ENCODE data around the gene MRPS18A.

Gene MRPS18A

GRCh38 chr6:43687437-43688347 is at the start of gene MRPS18A:
TSS of gene MRPS18A (minus strand) at chr6:43687791. CDS start at chr6:43687779, 12 bp downstream.
- peak; percentile 66 to 71 (median 68) for DNase-seq (ENCODE audit: low read depth in 4 of 4, low spot score in 1 of 4)

DNA sequence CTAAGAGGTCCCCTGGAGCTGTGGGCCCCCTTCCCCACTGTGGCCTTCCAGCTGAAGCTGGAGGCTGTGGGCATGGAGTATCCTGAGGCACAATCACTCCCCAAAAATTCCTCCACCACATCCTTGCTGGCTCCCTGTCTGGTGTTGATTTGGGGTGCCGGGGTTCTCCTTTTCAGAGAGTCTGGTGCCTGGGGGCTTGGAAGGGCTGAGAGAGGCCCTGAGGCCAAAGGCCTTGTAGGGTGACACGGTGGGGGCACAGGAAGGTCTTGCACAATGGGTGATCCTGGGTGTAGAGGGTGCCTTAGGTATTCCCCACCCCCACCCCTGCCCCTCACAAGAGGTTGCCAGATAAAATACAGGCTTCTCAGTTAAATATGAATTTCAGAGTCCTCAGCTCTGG is 49.3 kb upstream of the MRPS18A start:
- DNase-seq (ENCODE audit: low read depth in 4 of 4, low spot score in 1 of 4), result no peak

DNA sequence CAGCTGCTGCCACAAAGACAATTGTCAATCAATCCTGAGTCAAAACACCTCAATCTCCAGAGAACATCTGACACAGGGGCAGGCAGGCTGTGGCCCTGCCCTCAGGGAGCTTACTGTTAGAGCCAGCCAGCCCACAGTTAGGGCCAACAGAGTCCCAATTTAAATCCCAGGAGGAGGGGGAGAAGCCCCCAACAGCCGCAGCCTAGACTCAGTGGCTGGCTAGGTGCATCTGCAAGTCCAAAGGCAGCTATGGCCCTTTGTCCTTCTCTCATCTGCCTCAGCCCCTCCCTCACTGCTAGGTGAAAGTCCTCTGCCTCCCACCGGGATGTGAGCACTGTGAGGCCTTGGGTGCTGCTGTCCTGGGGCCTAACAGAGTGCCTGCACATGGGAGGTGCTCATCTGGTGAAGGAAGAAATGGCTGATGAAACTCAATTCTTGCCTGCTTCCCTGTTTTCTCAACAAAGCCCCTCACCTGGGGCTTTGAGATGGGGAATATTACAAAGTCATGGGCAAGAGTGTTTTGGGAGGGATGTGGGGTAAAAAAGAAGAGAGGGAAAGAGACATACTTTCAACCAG is 48.7 kb upstream of the MRPS18A start:
- no peak for DNase-seq (ENCODE audit: low read depth in 4 of 4, low spot score in 1 of 4)

GRCh38 chr6:43735642-43736199 is 48.1 kb upstream of the MRPS18A start:
- DNase-seq (ENCODE audit: low read depth in 4 of 4, low spot score in 1 of 4), result no peak

GRCh38 chr6:43734294-43734665 is 46.7 kb upstream of the MRPS18A start:
- DNase-seq (ENCODE audit: low read depth in 4 of 4, low spot score in 1 of 4), result no peak

GRCh38 chr6:43733471-43734293 is 46.1 kb upstream of the MRPS18A start:
- DNase-seq (ENCODE audit: low read depth in 4 of 4, low spot score in 1 of 4), result peak in 1 of 4 experiments; percentile 19

- no peak for DNase-seq (ENCODE audit: low read depth in 4 of 4, low spot score in 1 of 4)
Observed at GRCh38 chr6:43730634-43731033, 43.0 kb upstream of the MRPS18A start.

- DNase-seq (ENCODE audit: low read depth in 4 of 4, low spot score in 1 of 4), result no peak
Observed at GRCh38 chr6:43729537-43729936, 41.9 kb upstream of the MRPS18A start.

- no peak for DNase-seq (ENCODE audit: low read depth in 4 of 4, low spot score in 1 of 4)
Observed at GRCh38 chr6:43728586-43728985, 41.0 kb upstream of the MRPS18A start.

- no peak for DNase-seq (ENCODE audit: low read depth in 4 of 4, low spot score in 1 of 4)
Observed at GRCh38 chr6:43727634-43728033, 40.0 kb upstream of the MRPS18A start.

DNA sequence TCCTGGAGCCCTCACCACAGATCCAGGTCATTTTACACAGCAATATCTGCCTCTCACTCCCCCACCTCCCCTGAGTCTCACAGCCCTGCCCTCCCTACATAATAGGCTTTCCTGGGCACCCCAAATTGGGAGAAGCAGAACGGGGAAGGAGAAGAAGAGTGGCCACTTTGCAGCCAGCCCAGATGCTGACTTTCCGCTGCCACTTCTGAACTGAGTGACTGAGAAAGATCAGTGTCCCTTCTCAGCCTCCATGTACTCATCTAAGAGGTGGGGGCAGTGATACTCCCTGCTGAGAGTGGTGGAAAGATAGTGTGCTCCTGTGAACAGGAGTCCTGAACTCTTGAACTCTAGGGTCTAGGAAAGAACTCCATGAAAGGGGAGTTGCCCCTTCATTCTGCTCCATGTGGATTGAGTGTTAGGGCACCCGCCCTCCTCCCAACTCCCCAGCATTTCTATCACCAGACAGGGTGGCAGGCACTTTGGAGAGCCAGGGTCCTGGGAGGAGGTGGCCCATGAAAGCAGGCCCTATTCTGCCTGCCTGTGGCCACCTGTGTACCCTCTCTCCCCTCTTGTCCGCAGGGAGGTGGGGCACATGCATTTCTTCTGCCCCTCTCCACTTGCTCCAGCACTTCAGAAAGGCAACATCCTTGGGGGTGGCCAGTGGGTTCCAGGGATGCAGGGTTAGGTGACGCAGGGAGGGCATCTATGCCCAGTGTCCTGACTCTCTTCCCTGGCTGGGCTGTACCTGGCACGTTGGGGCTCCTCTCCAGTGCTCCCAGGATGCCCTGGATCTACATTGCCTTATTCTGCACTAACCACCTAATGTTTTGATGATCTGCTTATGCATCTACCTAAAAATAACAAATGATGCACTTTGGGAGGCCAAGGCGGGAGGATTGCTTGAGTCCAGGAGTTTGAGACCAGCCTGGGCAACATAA is 38.3 kb upstream of the MRPS18A start:
- DNase-seq (ENCODE audit: low read depth in 4 of 4, low spot score in 1 of 4), result no peak

DNA sequence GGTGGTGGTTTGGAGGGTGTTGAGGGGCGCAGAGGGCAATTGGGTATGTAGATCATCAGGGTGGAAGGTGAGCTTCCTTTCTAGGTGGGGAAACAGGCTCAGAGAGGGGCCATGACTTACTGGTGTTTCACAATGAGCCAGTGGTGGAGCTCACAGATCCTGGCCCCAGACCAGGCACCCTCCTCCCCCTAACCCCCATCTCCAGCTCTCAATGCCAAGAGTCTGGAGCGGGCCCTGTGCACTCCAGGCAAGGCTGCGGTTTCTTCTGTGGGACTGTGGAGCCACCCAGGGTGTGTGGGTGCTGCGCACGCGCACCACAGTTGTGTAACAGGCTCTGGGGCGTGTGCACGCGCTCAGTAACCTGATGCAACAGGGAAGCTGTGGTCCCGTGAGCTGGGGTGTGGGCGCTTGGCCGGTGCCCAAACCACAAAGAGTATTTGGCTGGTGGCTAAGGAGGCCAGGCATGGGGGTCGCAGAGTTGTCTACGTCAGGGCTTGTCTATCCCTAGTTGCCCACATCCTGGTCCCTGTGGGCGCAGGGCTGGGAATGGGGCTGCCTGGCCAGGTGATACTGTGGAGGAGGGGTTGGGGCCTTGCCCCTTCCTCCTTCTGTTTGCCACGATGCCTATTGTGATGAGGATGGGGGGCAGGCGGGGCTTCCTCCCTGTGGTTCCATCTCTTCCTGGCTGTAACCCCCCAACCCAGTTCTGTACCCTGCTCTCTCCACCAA is 37.5 kb upstream of the MRPS18A start:
- peak; percentile 35 to 74 (median 48) for DNase-seq (ENCODE audit: low read depth in 4 of 4, low spot score in 1 of 4)

GRCh38 chr6:43724354-43724753 is 36.8 kb upstream of the MRPS18A start:
- DNase-seq (ENCODE audit: low read depth in 4 of 4, low spot score in 1 of 4), result no peak

GRCh38 chr6:43723737-43724295 is 36.2 kb upstream of the MRPS18A start:
- peak; percentile 33 to 68 (median 51) for DNase-seq (ENCODE audit: low read depth in 4 of 4, low spot score in 1 of 4)

- DNase-seq (ENCODE audit: low read depth in 4 of 4, low spot score in 1 of 4), result no peak
Observed at GRCh38 chr6:43722920-43723545, 35.4 kb upstream of the MRPS18A start.

DNA sequence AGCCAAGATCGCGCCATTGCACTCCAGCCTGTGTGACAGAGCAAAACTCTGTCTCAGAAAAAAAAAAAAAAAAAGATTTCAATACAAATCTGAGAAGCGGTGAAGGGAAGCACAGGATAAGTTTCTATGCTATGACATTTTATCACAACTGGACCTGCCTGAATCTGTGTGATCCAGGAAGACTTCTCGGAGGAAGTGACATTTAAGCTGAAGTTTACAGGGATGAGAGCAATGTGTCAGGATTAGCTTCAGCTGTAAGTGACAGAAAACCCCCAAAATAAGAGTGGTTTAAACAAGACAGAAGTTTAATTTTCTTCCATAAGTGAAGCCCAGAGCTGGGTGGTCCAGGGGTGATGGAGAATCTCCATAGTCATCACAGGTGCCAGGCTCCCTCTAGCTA is 33.4 kb upstream of the MRPS18A start:
- DNase-seq (ENCODE audit: low read depth in 4 of 4, low spot score in 1 of 4), result no peak

DNA sequence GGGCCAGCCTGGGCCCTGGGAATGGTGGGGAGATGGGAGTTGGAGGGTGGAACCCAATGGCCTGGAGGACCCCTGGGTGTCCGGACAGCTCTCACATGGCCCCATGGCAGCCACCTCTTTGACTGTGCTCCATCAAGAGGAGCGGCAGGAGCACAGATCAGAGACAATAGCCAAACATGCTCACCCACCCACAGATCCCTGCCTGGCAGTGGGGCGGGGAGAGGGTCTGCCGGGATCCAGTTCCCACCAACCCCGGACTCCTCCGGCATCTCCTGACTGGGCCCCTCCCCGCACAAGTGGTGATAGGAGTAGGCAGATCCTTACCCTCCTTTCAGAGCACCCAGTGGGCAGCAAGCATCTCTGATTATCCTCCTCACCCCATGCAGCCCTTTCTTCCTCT is 31.9 kb upstream of the MRPS18A start:
- DNase-seq (ENCODE audit: low read depth in 4 of 4, low spot score in 1 of 4), result no peak

DNA sequence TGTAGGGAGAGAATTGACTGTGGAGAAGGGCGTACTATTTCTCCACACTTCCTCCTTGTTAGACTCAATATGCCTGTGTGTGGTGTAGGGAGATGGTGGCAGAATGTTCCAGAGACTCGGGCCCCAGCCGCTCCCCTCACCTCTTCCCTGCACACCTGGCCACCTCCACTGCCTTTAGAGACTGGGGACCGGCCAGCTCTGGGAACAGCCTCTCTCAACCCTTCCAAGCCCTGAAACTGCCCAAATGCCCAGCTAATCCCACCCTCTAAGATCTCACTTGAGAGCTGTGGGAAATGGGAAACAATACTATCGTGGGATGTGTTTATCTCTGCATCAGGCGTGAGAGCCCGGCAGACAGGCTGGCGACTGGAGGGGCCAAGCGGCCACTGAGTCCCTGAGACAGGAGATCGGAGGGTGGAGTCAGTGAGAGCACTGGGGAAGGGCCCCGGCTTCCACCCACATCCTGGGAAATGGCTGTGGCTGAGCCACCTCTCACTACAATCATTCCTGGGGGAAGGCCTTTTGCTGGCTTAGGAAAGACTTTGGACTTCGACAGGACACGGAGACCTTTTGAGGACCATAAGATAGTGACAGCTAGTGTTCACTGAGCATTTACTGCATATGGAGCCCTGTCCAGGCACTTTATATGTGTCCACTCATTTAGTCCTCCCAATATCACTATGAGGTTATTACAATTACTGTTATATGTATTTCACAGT is 31.0 kb upstream of the MRPS18A start:
- no peak for DNase-seq (ENCODE audit: low read depth in 4 of 4, low spot score in 1 of 4)

Data from stimulated activated CD4-positive, alpha-beta T cell treated with anti-CD3 and anti-CD28 coated beads, Interleukin-1b, Interleukin-23, amount 100 ng/mL, for 24 hours (primary cell).